ENCODE data around the gene PRKN.

PRKN gene

GRCh38 chr6:162727322-162728182 lies at the start of gene PRKN, which contains the start of gene PACRG:
TSS of gene PRKN (minus strand) at chr6:162727766.
TSS of gene PACRG (plus strand) at chr6:162727974.
- peak; percentile 97 for DNase-seq

GRCh38 chr6:162777091-162777490 lies 49.5 kb upstream of the PRKN start:
- no peak for DNase-seq

- DNase-seq: no peak
Observed at GRCh38 chr6:162773996-162774395, 46.4 kb upstream of the PRKN start.

- no peak for DNase-seq
Observed at GRCh38 chr6:162772466-162772865, 44.9 kb upstream of the PRKN start.

- DNase-seq: no peak
Observed at GRCh38 chr6:162770955-162771354, 43.4 kb upstream of the PRKN start.

GRCh38 chr6:162770136-162770535 lies 42.6 kb upstream of the PRKN start:
- DNase-seq: no peak

GRCh38 chr6:162753775-162754174 lies 26.2 kb upstream of the PRKN start:
- DNase-seq: no peak

GRCh38 chr6:162751211-162751859 lies 23.8 kb upstream of the PRKN start:
- DNase-seq: no peak

- DNase-seq: peak; percentile 3
Observed at GRCh38 chr6:162750776-162751175, 23.2 kb upstream of the PRKN start.

GRCh38 chr6:162736961-162737360 lies 9.4 kb upstream of the PRKN start:
- DNase-seq: no peak

GRCh38 chr6:162733489-162733888 lies 5.9 kb upstream of the PRKN start:
- no peak for DNase-seq

- no peak for DNase-seq
Observed at GRCh38 chr6:162730502-162730901, 2.9 kb upstream of the PRKN start.

- no peak for DNase-seq
Observed at GRCh38 chr6:162728706-162729105, 1.1 kb upstream of the PRKN start.

GRCh38 chr6:162728197-162728596 lies 631 bp upstream of the PRKN start:
- DNase-seq: peak; percentile 28

- no peak for DNase-seq
Observed at GRCh38 chr6:162726947-162727321, 632 bp downstream of the PRKN start.

- no peak for DNase-seq
Observed at GRCh38 chr6:162722633-162723032, 4.9 kb downstream of the PRKN start.

GRCh38 chr6:162722226-162722625 lies 5.3 kb downstream of the PRKN start:
- no peak for DNase-seq

GRCh38 chr6:162721404-162721687 lies 6.2 kb downstream of the PRKN start:
- DNase-seq: no peak

- DNase-seq: no peak
Observed at GRCh38 chr6:162719528-162719927, 8.0 kb downstream of the PRKN start.

- no peak for DNase-seq
Observed at GRCh38 chr6:162715601-162716000, 12.0 kb downstream of the PRKN start.

GRCh38 chr6:162713974-162714780 lies 13.4 kb downstream of the PRKN start:
- no peak for DNase-seq

- DNase-seq: no peak
Observed at GRCh38 chr6:162712694-162713093, 14.9 kb downstream of the PRKN start.

- DNase-seq: no peak
Observed at GRCh38 chr6:162711376-162711775, 16.2 kb downstream of the PRKN start.

- no peak for DNase-seq
Observed at GRCh38 chr6:162710936-162711335, 16.6 kb downstream of the PRKN start.
